NCI-H1694 treated with DMSO at 0.1 percent for 48 hours (cell line): ENCODE measurements around the gene ASPSCR1.
A peak's percentile ranks its signal among the peaks of the same experiment; 100 is the strongest.

ENCODE experiments used
- DNase-seq: peaks from one replicate; lab custom pipeline; 2025; lab: John Stamatoyannopoulos, UW

Gene ASPSCR1

GRCh38 chr17:81977211-81977808, at the start of gene ASPSCR1:
Gene ASPSCR1, plus strand, starts transcription at chr17:81977629. Its CDS starts 18 bp downstream, at chr17:81977647.
- DNase-seq = peak; percentile 94

- peak; percentile 95 for DNase-seq
Measured at GRCh38 chr17:81927653-81928543, 49.5 kb upstream of the ASPSCR1 start, which contains the start of gene MAFG. Gene MAFG, minus strand, starts transcription at chr17:81927735. Its CDS starts 4,550 bp downstream, at chr17:81923185.

DNA sequence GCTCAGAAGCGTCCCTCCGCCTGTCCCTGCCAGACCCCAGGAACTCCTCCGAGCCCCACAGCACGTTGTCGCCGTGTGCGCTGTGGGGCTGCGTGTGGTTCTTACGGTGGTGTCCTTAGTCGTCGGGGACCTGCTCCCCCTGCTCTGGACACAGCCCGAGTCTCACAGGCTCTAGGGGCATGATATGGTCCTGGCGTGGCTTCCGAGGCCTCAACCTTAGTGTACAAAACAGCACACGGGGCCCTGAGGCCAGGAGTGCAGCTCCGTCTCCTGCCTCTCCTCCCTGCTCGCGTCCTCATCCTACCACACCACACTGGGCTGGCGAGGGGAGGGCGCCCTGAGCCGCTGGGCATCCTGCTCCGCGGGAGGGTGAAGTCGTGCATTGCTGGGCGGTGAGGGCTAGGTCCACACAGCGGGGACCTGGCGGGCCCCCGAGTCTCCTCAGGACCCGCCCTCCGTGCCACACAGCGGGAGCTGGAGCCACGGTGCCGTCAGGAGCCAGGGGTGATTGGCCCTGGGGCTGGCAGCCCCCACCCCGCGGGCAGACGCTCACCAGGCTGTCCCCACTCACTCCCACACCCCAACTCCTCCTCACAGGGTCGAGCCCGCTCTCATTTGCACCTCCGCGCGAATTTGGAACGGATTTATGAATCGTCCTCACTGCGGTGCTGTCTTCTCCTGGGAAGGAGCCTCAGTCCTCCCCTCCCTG, 48.7 kb upstream of the ASPSCR1 start:
- no peak for DNase-seq

DNA sequence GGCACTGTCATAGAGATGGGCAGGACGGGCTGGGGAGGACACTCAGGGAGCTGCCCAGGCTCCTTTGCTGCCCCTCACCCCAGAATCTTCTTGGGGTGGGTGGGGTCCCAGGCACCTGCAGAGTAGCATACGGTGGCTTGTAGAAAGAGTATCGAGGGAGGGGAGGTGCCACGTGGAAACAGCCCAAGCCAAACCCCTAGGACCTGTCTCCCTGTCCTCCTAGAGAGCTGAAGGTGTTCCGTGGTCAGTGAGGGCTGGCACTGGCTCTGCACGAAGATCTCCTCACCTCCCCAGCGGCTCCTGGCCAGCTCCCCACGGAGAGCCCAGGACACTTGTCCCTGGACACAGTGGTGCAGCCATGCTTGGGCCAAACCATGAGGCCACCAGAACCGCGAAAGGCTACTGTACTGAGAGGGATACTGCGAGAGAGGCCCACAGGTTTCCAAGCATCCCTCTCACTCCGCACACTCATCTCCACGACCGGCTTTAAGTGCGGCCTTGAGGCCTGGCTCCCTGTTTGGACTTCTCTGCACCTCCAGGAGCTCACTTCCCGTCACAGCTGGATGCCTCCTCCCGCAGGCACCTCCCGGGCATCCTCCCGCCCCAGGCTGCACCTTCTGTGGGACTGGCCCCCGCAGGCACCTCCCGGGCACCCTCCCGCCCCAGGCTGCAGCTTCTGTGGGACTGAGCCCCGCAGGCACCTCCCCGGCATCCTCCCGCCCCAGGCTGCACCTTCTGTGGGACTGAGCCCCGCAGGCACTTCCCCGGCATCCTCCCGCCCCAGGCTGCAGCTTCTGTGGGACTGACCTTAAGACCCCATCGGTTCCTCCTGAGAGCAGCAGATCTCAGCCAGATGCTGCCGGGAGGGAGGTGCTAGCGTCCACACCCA, 47.9 kb upstream of the ASPSCR1 start:
- DNase-seq = no peak

DNA sequence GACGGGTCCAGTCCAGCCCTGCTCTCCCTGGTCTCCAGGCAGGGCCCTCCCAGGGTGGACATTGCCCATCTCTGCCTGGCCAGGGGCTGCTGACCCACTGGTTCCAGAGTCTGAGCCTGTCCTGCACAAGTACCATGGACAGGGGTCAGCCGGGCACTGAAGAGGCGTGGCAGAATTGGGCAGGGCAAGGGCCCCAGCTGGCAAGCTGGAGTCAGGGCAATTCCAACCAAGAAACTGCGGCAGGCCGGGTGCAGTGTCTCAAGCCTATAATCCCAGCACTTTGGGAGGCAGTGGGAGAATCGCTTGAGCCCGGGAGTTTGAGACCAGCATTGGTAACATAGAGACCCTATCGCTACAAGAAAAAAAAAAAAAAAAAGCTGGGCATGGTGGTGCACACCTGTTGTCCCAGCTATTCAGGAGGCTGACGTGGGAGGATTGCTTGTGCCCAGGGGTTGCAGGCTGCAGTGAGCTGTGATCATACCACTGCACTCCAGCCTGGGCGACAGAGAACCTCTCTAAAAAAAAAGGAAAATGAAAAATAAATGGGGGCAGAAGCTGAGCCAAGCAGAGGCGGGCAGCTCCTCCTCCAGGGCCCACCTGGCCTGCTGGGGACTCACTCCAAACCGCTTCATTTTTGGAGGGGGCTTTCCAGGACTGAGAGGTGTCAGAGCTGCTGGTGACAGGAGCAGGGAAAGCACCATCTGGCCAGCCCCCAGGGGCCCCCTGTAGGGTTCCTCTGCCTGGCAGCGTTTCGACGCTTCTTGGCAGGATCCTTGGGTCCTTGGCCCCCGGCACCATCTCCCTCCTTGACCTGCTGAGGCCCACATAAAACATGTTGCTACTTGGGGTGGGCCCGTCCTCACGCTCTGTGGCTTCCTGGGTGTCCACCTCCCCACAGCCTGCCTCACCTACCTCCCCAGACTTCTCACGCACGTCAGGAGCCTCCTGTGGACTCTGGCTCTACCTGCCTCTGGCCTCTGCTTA, 47.0 kb upstream of the ASPSCR1 start:
- DNase-seq = peak; percentile 45

- no peak for DNase-seq
Measured at GRCh38 chr17:81931189-81931556, 46.3 kb upstream of the ASPSCR1 start.

DNA sequence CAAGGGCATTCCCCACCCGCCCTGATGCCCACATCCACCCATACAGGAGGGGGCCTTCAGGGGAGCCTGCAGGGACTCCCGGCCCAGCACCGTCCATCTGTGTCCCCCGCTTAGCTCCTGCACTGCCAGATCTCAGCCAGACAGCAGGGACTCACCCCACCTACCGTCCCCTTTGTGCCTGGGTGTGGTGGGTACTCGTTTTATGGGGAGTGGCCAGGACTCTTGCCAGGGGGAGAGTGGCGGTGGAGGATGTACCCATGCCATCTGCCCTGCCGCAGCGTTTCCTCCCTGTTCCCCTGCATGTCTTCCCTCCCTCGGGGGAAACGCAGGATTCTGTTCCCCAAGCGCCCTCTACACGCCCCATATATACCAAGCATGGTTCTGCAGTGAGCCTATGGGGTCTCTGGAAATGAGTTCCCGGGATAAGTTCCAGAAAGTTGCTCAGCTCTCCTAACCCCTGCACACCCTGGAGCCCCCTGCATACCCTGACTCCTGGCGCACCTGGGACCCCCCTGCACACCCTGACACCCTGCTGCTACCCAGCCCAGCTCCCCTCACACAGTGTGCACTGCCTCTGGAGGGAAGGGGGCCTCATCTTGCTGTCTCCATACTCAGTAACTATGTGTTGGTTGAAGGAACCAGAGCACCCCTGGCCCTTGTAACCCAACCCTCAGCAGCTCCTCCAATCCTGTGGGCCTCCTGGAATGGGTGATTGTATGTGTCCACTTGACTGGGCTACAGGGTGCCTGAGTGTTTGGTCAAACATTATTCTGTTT, 45.7 kb upstream of the ASPSCR1 start:
- peak; percentile 91 for DNase-seq

GRCh38 chr17:81932333-81932983, 45.0 kb upstream of the ASPSCR1 start:
- DNase-seq = no peak

GRCh38 chr17:81933178-81933699, 44.2 kb upstream of the ASPSCR1 start:
- DNase-seq = no peak

- no peak for DNase-seq
Measured at GRCh38 chr17:81934098-81934757, 43.2 kb upstream of the ASPSCR1 start.

- no peak for DNase-seq
Measured at GRCh38 chr17:81934850-81935708, 42.4 kb upstream of the ASPSCR1 start.

GRCh38 chr17:81935709-81936084, 41.7 kb upstream of the ASPSCR1 start:
- no peak for DNase-seq

GRCh38 chr17:81939218-81939617, 38.2 kb upstream of the ASPSCR1 start:
- no peak for DNase-seq

- no peak for DNase-seq
Measured at GRCh38 chr17:81939881-81940385, 37.5 kb upstream of the ASPSCR1 start.

DNA sequence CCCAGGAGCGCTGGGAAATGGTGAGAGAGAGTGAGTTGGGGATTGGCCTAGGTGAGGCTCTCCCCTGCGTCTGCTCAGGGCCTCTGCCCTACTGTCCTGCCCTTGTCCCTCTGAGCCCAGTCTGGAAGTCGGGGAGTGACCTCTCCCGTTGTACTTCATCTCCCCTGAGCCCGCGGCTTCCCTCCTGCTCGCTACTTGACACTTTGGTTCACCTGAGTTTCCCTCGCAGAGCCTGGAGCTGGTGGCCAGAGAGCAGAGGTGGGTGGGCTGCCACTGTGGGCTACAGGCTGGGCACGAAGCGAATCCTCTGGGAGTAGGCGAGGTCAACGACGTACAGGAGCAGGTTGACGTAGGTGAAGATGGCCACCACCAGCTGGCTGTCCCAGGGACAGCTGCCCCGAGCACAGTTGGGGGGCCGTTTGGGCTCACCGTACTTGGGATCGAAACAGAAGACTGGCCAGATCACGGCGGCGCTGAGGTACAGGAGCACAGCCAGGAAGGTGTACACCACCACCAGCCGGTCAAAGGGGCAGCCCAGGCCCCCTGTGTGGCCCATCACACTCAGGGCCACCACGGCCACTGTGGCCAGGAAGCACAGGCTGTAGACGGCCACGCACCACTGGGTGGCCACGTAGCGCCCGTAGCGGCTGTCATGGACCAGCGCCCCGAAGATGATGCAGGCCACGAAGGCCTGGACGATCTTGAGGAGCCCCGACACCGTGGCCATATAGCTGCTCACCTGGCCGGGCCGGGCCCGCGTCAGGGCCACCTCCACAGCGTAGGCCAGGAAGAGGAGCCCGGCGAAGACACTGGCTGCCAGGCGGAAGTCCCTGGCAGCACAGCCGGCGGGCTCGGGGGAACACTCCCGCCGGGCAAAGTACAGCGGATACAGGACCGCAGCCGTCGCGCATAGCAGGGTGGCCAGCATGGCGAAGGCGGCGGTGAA, 36.6 kb upstream of the ASPSCR1 start:
- DNase-seq = no peak
